ENCODE measurements around the gene CLEC16A. TPM values are rescaled to one million over a fixed set of nuclear protein-coding genes. Genes with fewer than 3 reads are reported as not detected.

Gene CLEC16A
- total and polyA plus RNA-seq, 5 donors from 2014 or later, result 11.8 to 38.9 (median 12.3) TPM

GRCh38 chr16:11198375-11198774, 254.0 kb downstream of the CLEC16A start:
- no peak overlapping the region for H3K27ac Mint-ChIP-seq

GRCh38 chr16:11198828-11199227, 254.5 kb downstream of the CLEC16A start:
- Mint-ChIP-seq H3K9me3 (no peaks in the 10 kb centered on the region), H3K36me3 (no peaks in the 10 kb centered on the region), H3K4me1 (peaks cover 0 to 8% (median 2%) of the 10 kb centered on the region in 4 donors), H3K4me3 (no peak overlapping the region), H3K27me3 (no peaks in the 10 kb centered on the region), H3K27ac (no peak overlapping the region)
- Histone ChIP-seq H3K27me3 (ENCODE audit: control insufficient read depth, insufficient read depth, low read length) (no peaks in the 10 kb centered on the region), H3K9me3 (ENCODE audit: control insufficient read depth in 2 of 2, low read length in 2 of 2) (no peaks in the 10 kb centered on the region), H3K36me3 (ENCODE audit: control insufficient read depth, insufficient read depth, low read length) (no peaks in the 10 kb centered on the region), H3K4me3 (ENCODE audit: low read depth, low read length) (no peak overlapping the region), H3K4me1 (ENCODE audit: control insufficient read depth, insufficient read depth, low read length, poor library complexity, severe bottlenecking) (peaks cover 6% of the 10 kb centered on the region), H3K27ac (ENCODE audit: insufficient read depth, low read length, poor library complexity, severe bottlenecking) (no peak overlapping the region)
- DNase-seq (peak in 1 of 3 donors; percentile 87), ATAC-seq (ENCODE audit: low read depth in 2 of 2) (no peak)

More at GRCh38 chr16:11198375-11198774, 254.0 kb downstream of the CLEC16A start:
- no peak for DNase-seq
- no peak overlapping the region for H3K4me3 ChIP-seq (ENCODE audit: low read depth, low read length)
- no peaks in the 10 kb centered on the region for H3K9me3 Mint-ChIP-seq
- H3K27ac ChIP-seq (ENCODE audit: insufficient read depth, low read length, poor library complexity, severe bottlenecking), result no peak overlapping the region
- no peaks in the 10 kb centered on the region for H3K36me3 Mint-ChIP-seq
- H3K27me3 ChIP-seq (ENCODE audit: control insufficient read depth, insufficient read depth, low read length), result no peaks in the 10 kb centered on the region
- H3K27me3 Mint-ChIP-seq, result no peaks in the 10 kb centered on the region
- peaks cover 6% of the 10 kb centered on the region for H3K4me1 ChIP-seq (ENCODE audit: control insufficient read depth, insufficient read depth, low read length, poor library complexity, severe bottlenecking)
- H3K4me1 Mint-ChIP-seq, result peaks cover 0 to 8% (median 3%) of the 10 kb centered on the region in 4 donors
- H3K9me3 ChIP-seq (ENCODE audit: control insufficient read depth in 2 of 2, low read length in 2 of 2), result no peaks in the 10 kb centered on the region
- H3K4me3 Mint-ChIP-seq, result no peak overlapping the region
- ATAC-seq (ENCODE audit: low read depth in 2 of 2), result no peak
- no peaks in the 10 kb centered on the region for H3K36me3 ChIP-seq (ENCODE audit: control insufficient read depth, insufficient read depth, low read length)

- no peak for ATAC-seq (ENCODE audit: low read depth in 2 of 2)
- Histone ChIP-seq H3K4me3 (ENCODE audit: low read depth, low read length) (no peak overlapping the region), H3K27me3 (ENCODE audit: control insufficient read depth, insufficient read depth, low read length) (no peaks in the 10 kb centered on the region), H3K36me3 (ENCODE audit: control insufficient read depth, insufficient read depth, low read length) (no peaks in the 10 kb centered on the region), H3K27ac (ENCODE audit: insufficient read depth, low read length, poor library complexity, severe bottlenecking) (no peak overlapping the region), H3K4me1 (ENCODE audit: control insufficient read depth, insufficient read depth, low read length, poor library complexity, severe bottlenecking) (peaks cover 7% of the 10 kb centered on the region), H3K9me3 (ENCODE audit: control insufficient read depth in 2 of 2, low read length in 2 of 2) (no peaks in the 10 kb centered on the region)
- Mint-ChIP-seq H3K36me3 (no peaks in the 10 kb centered on the region), H3K27ac (no peak overlapping the region), H3K4me3 (no peak overlapping the region), H3K4me1 (peaks cover 0 to 8% (median under 1%) of the 10 kb centered on the region in 4 donors), H3K9me3 (no peaks in the 10 kb centered on the region), H3K27me3 (no peaks in the 10 kb centered on the region)
- DNase-seq, result no peak
These were observed 256.2 kb downstream of the CLEC16A start for GRCh38 chr16:11200592-11200991.

GRCh38 chr16:11201498-11202259, 257.3 kb downstream of the CLEC16A start:
- Histone ChIP-seq H3K36me3 (ENCODE audit: control insufficient read depth, insufficient read depth, low read length) (no peaks in the 10 kb centered on the region), H3K9me3 (ENCODE audit: control insufficient read depth in 2 of 2, low read length in 2 of 2) (no peaks in the 10 kb centered on the region), H3K27ac (ENCODE audit: insufficient read depth, low read length, poor library complexity, severe bottlenecking) (no peak overlapping the region), H3K27me3 (ENCODE audit: control insufficient read depth, insufficient read depth, low read length) (no peaks in the 10 kb centered on the region), H3K4me3 (ENCODE audit: low read depth, low read length) (no peak overlapping the region), H3K4me1 (ENCODE audit: control insufficient read depth, insufficient read depth, low read length, poor library complexity, severe bottlenecking) (peaks cover 17% of the 10 kb centered on the region)
- peak overlapping the region in 1 of 3 donors; percentile 59 for H3K27ac Mint-ChIP-seq
- H3K27me3 Mint-ChIP-seq, result no peaks in the 10 kb centered on the region
- no peaks in the 10 kb centered on the region for H3K36me3 Mint-ChIP-seq
- DNase-seq (no peak), ATAC-seq (ENCODE audit: low read depth in 2 of 2) (no peak)
- no peaks in the 10 kb centered on the region for H3K9me3 Mint-ChIP-seq
- peaks cover 0 to 15% (median 6%) of the 10 kb centered on the region in 4 donors for H3K4me1 Mint-ChIP-seq
- no peak overlapping the region for H3K4me3 Mint-ChIP-seq

- H3K4me3 ChIP-seq (ENCODE audit: low read depth, low read length), result no peak overlapping the region
- Mint-ChIP-seq H3K9me3 (no peaks in the 10 kb centered on the region), H3K4me3 (no peak overlapping the region), H3K36me3 (no peaks in the 10 kb centered on the region), H3K27ac (peak overlapping the region in 1 of 3 donors; percentile 74), H3K4me1 (peaks cover 0 to 22% (median 10%) of the 10 kb centered on the region in 4 donors), H3K27me3 (no peaks in the 10 kb centered on the region)
- H3K27me3 ChIP-seq (ENCODE audit: control insufficient read depth, insufficient read depth, low read length), result no peaks in the 10 kb centered on the region
- H3K9me3 ChIP-seq (ENCODE audit: control insufficient read depth in 2 of 2, low read length in 2 of 2), result peaks cover under 1 to 2% of the 10 kb centered on the region in 2 experiments
- H3K36me3 ChIP-seq (ENCODE audit: control insufficient read depth, insufficient read depth, low read length), result no peaks in the 10 kb centered on the region
- ATAC-seq (ENCODE audit: low read depth in 2 of 2), result no peak
- H3K4me1 ChIP-seq (ENCODE audit: control insufficient read depth, insufficient read depth, low read length, poor library complexity, severe bottlenecking), result peaks cover 17% of the 10 kb centered on the region
- H3K27ac ChIP-seq (ENCODE audit: insufficient read depth, low read length, poor library complexity, severe bottlenecking), result no peak overlapping the region
- no peak for DNase-seq
These were observed 258.1 kb downstream of the CLEC16A start for GRCh38 chr16:11202260-11203091.

GRCh38 chr16:11203111-11203623, 258.8 kb downstream of the CLEC16A start:
- Histone ChIP-seq H3K4me1 (ENCODE audit: control insufficient read depth, insufficient read depth, low read length, poor library complexity, severe bottlenecking) (peaks cover 17% of the 10 kb centered on the region), H3K36me3 (ENCODE audit: control insufficient read depth, insufficient read depth, low read length) (no peaks in the 10 kb centered on the region), H3K27ac (ENCODE audit: insufficient read depth, low read length, poor library complexity, severe bottlenecking) (no peak overlapping the region), H3K27me3 (ENCODE audit: control insufficient read depth, insufficient read depth, low read length) (no peaks in the 10 kb centered on the region), H3K4me3 (ENCODE audit: low read depth, low read length) (no peak overlapping the region), H3K9me3 (ENCODE audit: control insufficient read depth in 2 of 2, low read length in 2 of 2) (peaks cover 2 to 7% of the 10 kb centered on the region in 2 experiments)
- peak overlapping the region in 1 of 3 donors; percentile 74 for H3K27ac Mint-ChIP-seq
- H3K4me3 Mint-ChIP-seq, result no peak overlapping the region
- H3K36me3 Mint-ChIP-seq, result no peaks in the 10 kb centered on the region
- H3K9me3 Mint-ChIP-seq, result peaks cover 0 to 1% (median 0%) of the 10 kb centered on the region in 7 donors
- H3K27me3 Mint-ChIP-seq, result no peaks in the 10 kb centered on the region
- ATAC-seq (ENCODE audit: low read depth in 2 of 2) (no peak), DNase-seq (no peak)
- H3K4me1 Mint-ChIP-seq, result peaks cover 0 to 22% (median 10%) of the 10 kb centered on the region in 4 donors

- ATAC-seq (ENCODE audit: low read depth in 2 of 2) (no peak), DNase-seq (no peak)
- Histone ChIP-seq H3K36me3 (ENCODE audit: control insufficient read depth, insufficient read depth, low read length) (no peaks in the 10 kb centered on the region), H3K4me1 (ENCODE audit: control insufficient read depth, insufficient read depth, low read length, poor library complexity, severe bottlenecking) (peaks cover 10% of the 10 kb centered on the region), H3K4me3 (ENCODE audit: low read depth, low read length) (no peak overlapping the region), H3K9me3 (ENCODE audit: control insufficient read depth in 2 of 2, low read length in 2 of 2) (peaks cover 2 to 7% of the 10 kb centered on the region in 2 experiments), H3K27me3 (ENCODE audit: control insufficient read depth, insufficient read depth, low read length) (no peaks in the 10 kb centered on the region), H3K27ac (ENCODE audit: insufficient read depth, low read length, poor library complexity, severe bottlenecking) (no peak overlapping the region)
- Mint-ChIP-seq H3K27me3 (no peaks in the 10 kb centered on the region), H3K27ac (no peak overlapping the region), H3K4me1 (peaks cover 0 to 16% (median 10%) of the 10 kb centered on the region in 4 donors), H3K4me3 (no peak overlapping the region), H3K9me3 (peaks cover 0 to 1% (median 0%) of the 10 kb centered on the region in 7 donors), H3K36me3 (no peaks in the 10 kb centered on the region)
These were observed 260.2 kb downstream of the CLEC16A start for GRCh38 chr16:11204513-11205047.
